HG03469 (cell line): ENCODE data around the gene IL1R2.

Experiments
- ATAC-seq: cut with Tn5 transposase; IDR thresholded peaks from one replicate; pipeline ENCODE4 v1.9.1; 2021; ENCODE audit warnings: mild to moderate bottlenecking, moderate library complexity, moderate number of reproducible peaks; ENCODE audit not compliant: unreplicated experiment

IL1R2 gene

DNA sequence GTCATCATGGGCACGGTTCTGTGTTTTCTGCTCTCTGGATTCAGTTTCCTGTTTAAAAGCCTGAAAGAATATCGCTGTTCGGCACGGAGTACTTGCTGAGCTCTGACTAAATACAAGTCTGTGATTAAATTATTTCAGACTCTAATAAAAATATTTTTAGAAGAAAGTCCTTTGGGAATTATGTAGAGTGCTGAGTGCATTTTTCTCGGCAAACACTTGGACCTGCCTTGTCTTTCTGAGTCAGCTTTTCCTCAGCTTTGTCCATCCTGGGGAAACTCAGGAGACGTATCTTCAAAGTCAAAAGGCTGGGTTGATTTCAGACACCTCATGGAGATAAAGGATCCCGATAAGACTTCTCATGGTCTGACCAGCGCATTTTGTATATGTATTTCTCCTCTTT, 45.9 kb downstream of the IL1R2 start:
- no peak for ATAC-seq

DNA sequence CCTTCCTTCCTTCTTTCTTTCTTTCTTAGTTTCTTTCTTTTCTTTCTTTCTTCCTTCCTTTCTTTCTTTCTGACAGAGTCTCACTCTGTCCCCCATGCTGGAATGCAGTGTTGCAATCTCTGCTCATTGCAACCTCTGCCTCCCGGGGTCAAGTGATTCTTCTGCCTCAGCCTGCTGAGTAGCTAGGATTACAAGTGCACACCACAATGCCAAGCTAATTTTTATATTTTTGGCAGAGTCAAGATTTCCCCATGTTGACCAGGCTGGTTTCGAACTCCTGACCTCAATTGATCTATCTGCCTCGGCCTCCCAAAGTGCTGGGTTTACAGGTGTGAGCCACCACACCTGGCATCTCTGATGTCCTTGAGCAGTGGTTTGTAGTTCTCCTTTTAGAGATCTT, 48.5 kb downstream of the IL1R2 start:
- no peak for ATAC-seq

GRCh38 chr2:102041351-102041750, 49.6 kb downstream of the IL1R2 start:
- no peak for ATAC-seq

DNA sequence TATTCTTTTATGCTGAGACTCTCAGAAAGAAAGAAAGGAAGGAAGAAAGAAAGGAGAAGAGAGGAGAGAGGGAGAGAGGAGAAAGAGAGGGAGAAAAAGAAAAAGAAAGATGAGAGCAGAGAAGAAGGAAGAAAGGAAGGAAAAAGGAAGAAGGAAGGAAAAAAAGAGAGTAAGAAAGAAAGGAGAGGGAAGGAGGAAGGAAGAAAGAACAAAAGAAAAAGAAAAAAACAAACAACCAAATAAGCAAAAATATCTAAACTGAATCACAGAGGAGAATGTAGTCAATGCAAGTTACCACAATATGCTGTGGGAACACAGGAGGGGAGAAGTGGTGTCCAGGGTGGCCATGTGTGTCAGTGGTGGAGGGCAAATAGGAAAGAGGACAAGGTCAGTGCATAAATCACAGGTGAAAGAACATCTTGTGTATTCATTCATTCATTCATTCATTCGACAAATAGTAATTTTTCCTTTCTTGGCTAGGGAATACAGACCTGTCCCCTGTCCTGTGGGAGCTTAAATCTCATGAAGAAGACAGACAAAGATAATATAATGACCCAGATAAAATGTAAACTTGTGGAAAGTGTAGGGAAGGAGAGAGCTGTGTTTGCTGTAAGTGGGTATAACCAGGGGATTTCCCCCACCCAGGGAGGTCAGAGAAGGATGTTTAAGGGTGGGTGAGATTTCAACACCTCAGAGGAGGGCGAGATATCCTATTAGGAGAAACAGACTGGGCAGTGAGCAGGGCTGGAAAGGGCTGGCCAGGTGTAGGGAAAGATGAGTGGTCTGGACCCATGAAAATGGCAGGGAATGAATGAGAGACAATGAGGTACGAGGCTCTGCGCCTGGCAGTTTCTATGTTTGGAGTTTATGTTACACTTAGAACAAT, 50.7 kb downstream of the IL1R2 start:
- no peak for ATAC-seq

- no peak for ATAC-seq
Measured at GRCh38 chr2:102043560-102043959, 51.8 kb downstream of the IL1R2 start.

GRCh38 chr2:102044235-102044896, 52.6 kb downstream of the IL1R2 start:
- no peak for ATAC-seq

DNA sequence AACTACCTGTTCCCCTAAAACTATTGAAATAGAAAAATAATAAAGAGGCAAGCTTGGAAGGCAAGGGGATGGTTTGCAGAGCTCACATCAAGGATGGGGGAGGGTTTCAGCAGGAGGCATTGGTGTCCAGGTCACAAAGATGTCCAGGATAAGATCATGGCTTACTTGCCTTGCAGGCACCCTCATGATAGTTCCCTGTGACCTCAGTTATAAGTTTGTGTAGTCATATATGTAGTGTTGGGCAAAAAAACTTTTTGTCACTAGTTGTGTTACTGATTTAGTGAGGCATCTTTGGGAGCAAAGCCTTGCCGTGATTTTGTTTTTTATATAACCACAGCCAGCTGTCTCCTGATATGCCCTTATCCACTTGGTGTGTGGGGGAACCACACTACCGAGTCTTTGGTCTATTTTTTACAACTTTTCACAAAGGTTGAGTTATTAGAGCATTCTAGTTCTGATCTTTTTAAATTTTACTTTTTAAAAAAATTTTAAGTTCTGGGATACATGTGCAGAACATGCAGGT, 53.3 kb downstream of the IL1R2 start:
- ATAC-seq: no peak

GRCh38 chr2:102045697-102046096, 53.9 kb downstream of the IL1R2 start:
- ATAC-seq: no peak

DNA sequence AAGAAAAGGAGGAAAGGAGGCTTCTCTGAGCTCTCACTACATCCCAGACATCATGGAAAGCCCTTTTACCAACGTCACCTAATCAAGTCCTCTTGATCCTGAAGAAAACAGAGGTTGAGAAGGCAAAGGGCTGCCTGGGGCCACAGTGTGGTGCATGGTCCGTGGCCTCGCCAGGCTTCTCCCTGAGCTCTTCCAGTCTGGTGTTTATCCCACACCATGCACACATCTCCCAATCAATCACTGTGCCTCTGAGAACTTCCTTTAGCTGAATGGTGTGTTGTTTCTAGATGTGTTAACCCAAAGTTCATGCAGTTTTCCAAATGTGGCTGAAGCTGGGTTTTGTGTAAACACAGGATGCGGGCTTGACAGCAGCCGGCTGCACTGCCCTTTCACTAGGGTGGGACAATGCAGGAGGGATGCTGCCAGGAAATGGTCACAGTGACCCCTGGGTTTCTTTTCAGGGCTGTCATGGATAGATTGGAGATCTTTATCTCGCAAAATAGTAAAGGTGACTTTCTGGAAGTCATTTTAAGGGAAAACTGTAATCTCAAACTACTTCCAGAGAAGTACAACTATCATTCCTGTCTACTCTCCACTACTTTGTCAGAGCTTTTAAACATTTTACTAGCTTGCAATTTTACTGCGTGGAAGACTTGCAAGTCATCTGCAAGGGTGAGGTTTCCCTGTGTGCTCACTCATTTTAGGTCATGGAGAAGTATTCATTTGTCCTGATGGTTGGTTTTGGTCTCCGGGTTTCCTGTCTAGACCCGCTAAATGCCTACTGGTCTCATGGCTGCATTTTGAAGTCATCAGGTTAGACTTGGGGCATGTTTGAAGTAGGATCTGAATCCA, 54.6 kb downstream of the IL1R2 start:
- ATAC-seq: no peak

- no peak for ATAC-seq
Measured at GRCh38 chr2:102048465-102048864, 56.7 kb downstream of the IL1R2 start.

DNA sequence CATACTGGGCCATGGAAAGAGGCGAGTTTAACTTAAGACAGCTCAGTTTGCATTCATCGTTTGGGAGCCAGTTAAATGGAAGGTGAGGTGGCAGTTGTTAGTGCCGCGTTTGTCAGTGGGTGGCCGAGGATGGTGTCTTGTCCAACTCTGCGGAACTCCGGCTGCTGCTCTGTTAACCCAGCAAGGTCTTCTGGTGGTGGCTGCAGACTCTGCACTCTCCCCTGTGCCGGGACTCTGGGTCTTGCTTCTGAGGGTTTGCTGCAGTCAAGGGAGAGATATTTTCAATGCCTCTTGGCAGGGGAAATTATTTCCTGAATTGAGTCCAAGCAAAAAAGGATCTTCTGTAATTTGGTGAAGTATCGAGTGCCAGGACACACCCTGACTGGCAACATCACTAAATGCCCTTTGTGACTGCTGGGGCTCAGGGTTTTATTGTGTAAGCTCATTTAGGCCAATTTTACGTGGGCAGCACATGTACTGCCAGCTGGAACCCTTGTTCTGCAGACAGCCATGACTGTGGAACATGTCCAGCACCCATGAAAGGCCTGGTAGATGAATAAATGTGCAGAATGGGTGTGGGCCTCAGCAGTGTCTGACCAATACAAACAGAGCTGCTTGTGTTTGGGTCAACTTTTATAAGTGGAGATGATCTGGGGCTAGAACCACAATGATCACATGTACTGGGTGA, 58.1 kb downstream of the IL1R2 start:
- ATAC-seq: no peak

DNA sequence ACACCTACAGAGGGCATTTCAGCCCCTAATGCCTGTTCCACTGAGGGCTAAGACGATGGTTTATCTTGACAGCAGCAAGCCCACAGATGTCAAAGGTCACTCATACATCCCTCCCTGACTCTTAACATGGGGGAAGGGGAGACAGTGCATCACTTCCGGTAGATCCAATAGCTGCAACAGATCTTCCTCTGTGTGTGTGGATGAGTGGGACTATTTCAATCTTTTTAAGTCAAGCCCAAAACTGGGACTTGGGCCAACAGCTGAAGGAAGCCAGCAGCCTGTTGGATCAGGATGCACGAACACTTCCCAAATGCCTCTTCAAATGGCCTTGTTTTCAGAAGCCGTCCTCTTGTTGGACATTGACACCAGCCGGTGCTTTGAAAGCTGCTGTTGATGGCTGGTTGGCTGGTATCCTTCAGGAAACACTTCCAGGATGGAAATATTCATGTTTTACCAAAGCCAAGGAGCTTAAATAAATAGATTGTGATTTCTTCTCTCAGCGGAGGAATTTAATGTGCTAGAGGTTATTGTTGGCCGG, 59.2 kb downstream of the IL1R2 start:
- ATAC-seq: no peak

- ATAC-seq: no peak
Measured at GRCh38 chr2:102051692-102052277, 60.0 kb downstream of the IL1R2 start.

DNA sequence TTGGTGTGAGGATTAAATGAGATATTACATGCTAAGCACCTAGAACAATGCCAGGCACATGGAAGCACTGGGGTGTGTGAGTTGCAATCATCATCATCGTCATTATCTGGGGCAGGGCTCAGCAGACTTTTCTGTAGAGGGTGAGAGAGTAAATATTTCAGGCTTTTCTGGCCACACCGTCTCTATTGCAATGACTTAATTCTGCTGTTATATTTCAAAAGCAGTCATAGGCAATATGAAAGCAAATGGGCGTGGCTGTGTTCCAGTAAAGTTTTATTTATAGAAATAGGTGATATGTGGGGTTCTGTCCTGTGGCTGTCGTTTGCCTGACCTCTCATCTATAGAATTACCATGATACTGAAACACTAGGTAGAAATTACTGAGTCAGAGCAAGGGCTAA, 60.6 kb downstream of the IL1R2 start:
- no peak for ATAC-seq

DNA sequence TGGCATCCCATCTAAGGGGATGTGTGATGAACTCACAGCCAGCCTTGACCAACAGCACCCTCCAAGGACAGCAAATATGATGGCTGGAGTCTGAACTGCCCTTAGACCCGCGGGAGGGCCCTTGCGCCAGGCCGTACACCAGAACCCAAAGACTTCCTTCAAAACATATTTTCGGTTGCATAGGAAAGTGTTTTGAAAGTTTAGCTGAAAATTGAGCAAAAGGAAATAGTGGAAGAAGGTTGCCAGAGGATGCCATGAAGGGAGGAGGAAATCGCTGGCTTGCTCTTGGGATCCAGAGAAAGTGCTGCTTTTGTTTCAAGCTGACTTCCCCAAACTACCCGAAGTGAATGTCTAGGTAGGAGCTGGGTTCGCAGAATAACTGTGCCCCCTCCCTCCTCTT, 61.3 kb downstream of the IL1R2 start:
- no peak for ATAC-seq

DNA sequence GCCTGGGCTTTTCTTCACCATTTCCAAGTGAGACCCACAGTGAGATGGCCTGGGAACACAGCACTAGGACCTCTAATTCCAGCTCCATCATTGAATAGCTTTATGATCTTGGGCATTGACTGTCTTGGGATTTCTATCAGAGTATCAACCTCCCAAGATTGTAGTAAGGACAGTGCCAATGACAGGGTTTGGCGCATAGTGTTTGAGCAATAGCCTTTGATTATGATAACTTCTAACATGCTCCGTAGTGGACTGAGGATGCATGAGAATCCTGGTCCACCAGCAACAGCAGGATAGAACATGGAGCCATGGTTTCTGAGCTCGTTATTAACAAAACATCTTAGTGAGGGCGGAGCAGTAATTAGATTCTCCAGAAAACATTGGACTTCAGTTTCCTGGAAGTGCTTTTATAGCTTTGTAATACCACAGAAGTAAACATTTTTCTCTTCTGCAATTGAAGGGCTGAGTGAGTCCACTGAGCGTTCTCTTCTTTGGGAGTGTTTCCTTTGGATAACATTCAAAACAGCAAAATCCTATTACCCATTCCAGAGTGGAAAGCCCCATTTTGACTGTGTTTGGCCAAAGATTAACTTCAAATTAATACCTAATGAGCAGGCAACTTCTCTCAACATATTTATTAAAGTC, 63.7 kb downstream of the IL1R2 start:
- no peak for ATAC-seq

GRCh38 chr2:102056079-102056581, 64.4 kb downstream of the IL1R2 start:
- no peak for ATAC-seq

DNA sequence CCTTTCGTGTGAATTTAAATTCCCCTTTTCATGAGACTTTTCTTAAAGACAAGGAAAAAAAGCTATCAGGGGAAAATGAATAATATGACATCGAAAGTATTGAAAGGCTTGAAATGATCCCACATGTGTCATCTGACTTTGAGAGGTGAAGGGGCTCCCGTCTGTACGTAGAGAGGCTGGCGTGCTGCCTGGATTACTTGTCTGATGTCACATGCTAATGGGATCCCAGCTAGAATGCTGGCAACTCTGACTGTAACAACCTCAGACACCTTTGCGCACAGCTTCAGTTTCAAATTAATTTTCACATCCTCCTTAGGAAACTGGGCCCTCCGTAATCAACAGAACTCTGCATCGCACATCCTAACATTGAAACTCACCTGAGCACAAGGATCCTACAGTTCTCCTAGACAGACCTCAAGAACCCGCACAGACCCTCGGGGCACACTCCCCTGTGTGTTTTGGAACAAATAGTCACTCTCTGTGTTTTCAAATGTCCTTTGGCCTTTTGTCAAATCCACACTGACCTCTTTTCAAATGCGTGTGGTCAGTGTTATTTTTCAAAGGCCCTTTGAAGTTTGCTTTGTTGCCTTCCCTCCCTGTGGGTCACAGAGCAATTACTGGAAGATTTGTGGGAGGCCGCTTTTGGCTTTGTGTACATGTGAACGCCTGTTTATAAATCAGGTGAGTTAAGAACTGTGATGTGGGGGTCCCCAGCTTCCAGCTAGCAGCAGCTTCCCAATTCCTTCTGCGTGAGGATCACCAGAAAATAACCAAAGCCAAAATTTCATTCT, 65.9 kb downstream of the IL1R2 start:
- no peak for ATAC-seq
